ENCODE data around the gene MPP3. TPM values are rescaled to one million over a fixed set of nuclear protein-coding genes. Genes with fewer than 3 reads are reported as not detected.
A peak's percentile ranks its signal among the peaks of the same experiment; 100 is the strongest.

Gene MPP3
- polyA plus RNA-seq, 3 donors: 1.5 TPM; not detected in 2

DNA sequence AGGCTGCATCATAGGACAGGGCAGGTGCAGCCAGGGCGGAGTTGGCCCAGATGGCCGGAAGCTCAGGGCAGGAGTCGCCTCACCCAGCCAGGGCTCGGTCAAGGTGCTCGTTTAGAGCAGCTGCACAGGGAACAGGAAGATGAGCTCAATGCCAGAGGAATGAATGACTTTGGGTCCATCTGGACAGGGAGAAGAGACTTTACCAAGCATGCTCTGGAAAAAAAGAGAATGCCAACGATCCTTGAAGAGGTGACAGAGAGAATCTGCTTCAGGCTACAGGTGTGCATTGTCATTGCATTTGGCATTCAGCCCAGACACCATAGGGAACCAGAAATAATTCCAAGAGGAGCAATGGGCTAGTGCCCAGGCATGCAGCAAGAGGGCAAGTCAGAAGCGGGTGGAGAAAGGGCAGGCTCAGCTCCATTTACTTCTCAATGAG, 6.7 kb upstream of the MPP3 start:
- Histone ChIP-seq H3K36me3 (replicated peaks in 1 of 2; ENCODE audit: control insufficient read depth in 1 of 2, insufficient read depth in 2 of 2, low read length in 2 of 2) (no peaks in the 10 kb centered on the region), H3K9ac (ENCODE audit: insufficient read depth, low read length, poor library complexity, severe bottlenecking) (no peak overlapping the region), H3K4me2 (replicated peaks; ENCODE audit: extremely low read depth, low read length, poor library complexity, severe bottlenecking) (no peak overlapping the region), H3K4me1 (ENCODE audit: control insufficient read depth in 1 of 2, insufficient read depth in 2 of 2, low read length in 2 of 2) (no peaks in the 10 kb centered on the region), H3K79me2 (ENCODE audit: insufficient read depth, low read length) (no peaks in the 10 kb centered on the region), H3K4me3 (replicated peaks in 1 of 3; ENCODE audit: low read depth in 2 of 3, low read length in 3 of 3) (no peak overlapping the region), H4K20me1 (ENCODE audit: insufficient read depth, low read length) (no peaks in the 10 kb centered on the region), H3K27me3 (ENCODE audit: control insufficient read depth in 2 of 2, insufficient read depth in 2 of 2, low read length in 2 of 2) (no peaks in the 10 kb centered on the region), H2AFZ (ENCODE audit: insufficient read depth, low read depth, low read length, poor library complexity, severe bottlenecking) (no peak overlapping the region), H3K9me3 (replicated peaks in 1 of 2; ENCODE audit: control insufficient read depth in 1 of 2, insufficient read depth in 1 of 2, low read length in 2 of 2) (no peaks in the 10 kb centered on the region), H3K27ac (ENCODE audit: low read depth in 1 of 2, low read length in 2 of 2) (no peak overlapping the region)
- Mint-ChIP-seq H3K27me3 (ENCODE audit: low read depth in 3 of 3) (peaks cover 10 to 24% (median 16%) of the 10 kb centered on the region in 3 donors), H3K36me3 (no peaks in the 10 kb centered on the region), H3K4me1 (peaks cover 5% of the 10 kb centered on the region), H3K27ac (peak overlapping the region in 1 of 7 donors; percentile 33), H3K9me3 (peaks cover 0 to 1% (median 0%) of the 10 kb centered on the region in 7 donors), H3K4me3 (no peak overlapping the region)
- intact Hi-C loops (cut with micrococcal nuclease): no loop called here
- TF ChIP-seq, protein P1, sequence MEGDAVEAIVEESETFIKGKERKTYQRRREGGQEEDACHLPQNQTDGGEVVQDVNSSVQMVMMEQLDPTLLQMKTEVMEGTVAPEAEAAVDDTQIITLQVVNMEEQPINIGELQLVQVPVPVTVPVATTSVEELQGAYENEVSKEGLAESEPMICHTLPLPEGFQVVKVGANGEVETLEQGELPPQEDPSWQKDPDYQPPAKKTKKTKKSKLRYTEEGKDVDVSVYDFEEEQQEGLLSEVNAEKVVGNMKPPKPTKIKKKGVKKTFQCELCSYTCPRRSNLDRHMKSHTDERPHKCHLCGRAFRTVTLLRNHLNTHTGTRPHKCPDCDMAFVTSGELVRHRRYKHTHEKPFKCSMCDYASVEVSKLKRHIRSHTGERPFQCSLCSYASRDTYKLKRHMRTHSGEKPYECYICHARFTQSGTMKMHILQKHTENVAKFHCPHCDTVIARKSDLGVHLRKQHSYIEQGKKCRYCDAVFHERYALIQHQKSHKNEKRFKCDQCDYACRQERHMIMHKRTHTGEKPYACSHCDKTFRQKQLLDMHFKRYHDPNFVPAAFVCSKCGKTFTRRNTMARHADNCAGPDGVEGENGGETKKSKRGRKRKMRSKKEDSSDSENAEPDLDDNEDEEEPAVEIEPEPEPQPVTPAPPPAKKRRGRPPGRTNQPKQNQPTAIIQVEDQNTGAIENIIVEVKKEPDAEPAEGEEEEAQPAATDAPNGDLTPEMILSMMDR (IDR thresholded peaks at IDR 0.05): no peak
- no peak for DNase-seq
- WGBS (ENCODE audit: insufficient coverage): 54% methylated on average over 6 of the region's 7 CpGs

DNA sequence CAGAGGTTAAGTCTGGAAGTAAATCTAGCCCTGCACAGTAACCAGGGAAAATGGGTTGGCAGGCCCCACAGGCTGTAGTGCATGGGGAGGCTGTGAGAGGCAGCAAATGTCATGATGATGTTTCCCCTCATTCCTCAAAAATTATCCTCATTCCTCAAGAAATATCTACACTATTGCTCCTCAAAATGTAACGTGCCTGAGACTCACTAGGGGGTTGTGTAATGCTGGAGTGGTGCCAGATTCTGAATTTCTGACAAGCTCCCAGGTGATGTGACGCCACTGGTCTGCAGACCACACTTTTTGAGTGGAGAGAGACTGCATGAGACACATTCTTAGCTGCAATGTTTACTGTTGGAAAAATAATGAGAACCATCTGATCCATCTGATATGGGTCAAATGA, 1.2 kb upstream of the MPP3 start:
- Mint-ChIP-seq H3K4me1 (peaks cover 17% of the 10 kb centered on the region), H3K9me3 (peaks cover 0 to 1% (median 0%) of the 10 kb centered on the region in 7 donors), H3K27me3 (ENCODE audit: low read depth in 3 of 3) (peaks cover 29 to 34% (median 30%) of the 10 kb centered on the region in 3 donors), H3K27ac (no peak overlapping the region), H3K36me3 (peaks cover 4% of the 10 kb centered on the region in 2 donors), H3K4me3 (no peak overlapping the region)
- Histone ChIP-seq H3K9ac (ENCODE audit: insufficient read depth, low read length, poor library complexity, severe bottlenecking) (no peak overlapping the region), H3K4me3 (replicated peaks in 1 of 3; ENCODE audit: low read depth in 2 of 3, low read length in 3 of 3) (no peak overlapping the region), H3K36me3 (replicated peaks in 1 of 2; ENCODE audit: control insufficient read depth in 1 of 2, insufficient read depth in 2 of 2, low read length in 2 of 2) (no peaks in the 10 kb centered on the region), H4K20me1 (ENCODE audit: insufficient read depth, low read length) (no peaks in the 10 kb centered on the region), H3K4me1 (ENCODE audit: control insufficient read depth in 1 of 2, insufficient read depth in 2 of 2, low read length in 2 of 2) (peaks cover 14 to 18% of the 10 kb centered on the region in 2 donors), H3K27me3 (ENCODE audit: control insufficient read depth in 2 of 2, insufficient read depth in 2 of 2, low read length in 2 of 2) (peaks cover 0 to 26% of the 10 kb centered on the region in 2 donors), H3K4me2 (replicated peaks; ENCODE audit: extremely low read depth, low read length, poor library complexity, severe bottlenecking) (no peak overlapping the region), H3K27ac (ENCODE audit: low read depth in 1 of 2, low read length in 2 of 2) (no peak overlapping the region), H3K79me2 (ENCODE audit: insufficient read depth, low read length) (no peaks in the 10 kb centered on the region), H3K9me3 (replicated peaks in 1 of 2; ENCODE audit: control insufficient read depth in 1 of 2, insufficient read depth in 1 of 2, low read length in 2 of 2) (no peaks in the 10 kb centered on the region), H2AFZ (ENCODE audit: insufficient read depth, low read depth, low read length, poor library complexity, severe bottlenecking) (no peak overlapping the region)
- TF ChIP-seq, protein P1 (IDR thresholded peaks at IDR 0.05): no peak
- intact Hi-C loops (cut with micrococcal nuclease): no loop called here
- DNase-seq: no peak
- 15% methylated on average over 1 of the region's 2 CpGs for WGBS (ENCODE audit: insufficient coverage)

Data from CD14-positive monocyte (primary cell).